ENCODE measurements around the gene RIN3. TPM values are rescaled to one million over a fixed set of nuclear protein-coding genes. Genes with fewer than 3 reads are reported as not detected.

Gene RIN3
- total RNA-seq, 1 donor from 2014 or later: 0.22 TPM

GRCh38 chr14:92685784-92686355, 172.3 kb downstream of the RIN3 start:
- no peak overlapping the region for H3K4me2 ChIP-seq
- DNase-seq (ENCODE audit: low spot score): no peak
- Mint-ChIP-seq H3K36me3 (no peaks in the 10 kb centered on the region), H3K4me1 (peaks cover 3% of the 10 kb centered on the region), H3K27me3 (ENCODE audit: insufficient read depth, low read depth) (peaks cover 9% of the 10 kb centered on the region), H3K4me3 (no peak overlapping the region), H3K9me3 (no peaks in the 10 kb centered on the region), H3K27ac (no peak overlapping the region)
- peaks cover 6% of the 10 kb centered on the region for H3K4me1 ChIP-seq
- peaks cover 37% of the 10 kb centered on the region for H3K27me3 ChIP-seq
- TF ChIP-seq EZH2phosphoT487 (IDR thresholded peaks at IDR 0.05) (no peak), CTCF (IDR thresholded peaks at IDR 0.05) (no peak), EZH2 (IDR thresholded peaks at IDR 0.05) (no peak)
- H3K4me3 ChIP-seq: no peak overlapping the region
- H3K79me2 ChIP-seq (ENCODE audit: low read depth): no peaks in the 10 kb centered on the region
- H3K27ac ChIP-seq: no peak overlapping the region
- no peaks in the 10 kb centered on the region for H4K20me1 ChIP-seq (ENCODE audit: low read depth)
- H3K9ac ChIP-seq: no peak overlapping the region
- no peaks in the 10 kb centered on the region for H3K9me3 ChIP-seq (ENCODE audit: low read depth)
- H3F3A ChIP-seq (ENCODE audit: low read depth): no peaks in the 10 kb centered on the region
- no peaks in the 10 kb centered on the region for H3K36me3 ChIP-seq
- no peak overlapping the region for H2AFZ ChIP-seq (replicated peaks)

DNA sequence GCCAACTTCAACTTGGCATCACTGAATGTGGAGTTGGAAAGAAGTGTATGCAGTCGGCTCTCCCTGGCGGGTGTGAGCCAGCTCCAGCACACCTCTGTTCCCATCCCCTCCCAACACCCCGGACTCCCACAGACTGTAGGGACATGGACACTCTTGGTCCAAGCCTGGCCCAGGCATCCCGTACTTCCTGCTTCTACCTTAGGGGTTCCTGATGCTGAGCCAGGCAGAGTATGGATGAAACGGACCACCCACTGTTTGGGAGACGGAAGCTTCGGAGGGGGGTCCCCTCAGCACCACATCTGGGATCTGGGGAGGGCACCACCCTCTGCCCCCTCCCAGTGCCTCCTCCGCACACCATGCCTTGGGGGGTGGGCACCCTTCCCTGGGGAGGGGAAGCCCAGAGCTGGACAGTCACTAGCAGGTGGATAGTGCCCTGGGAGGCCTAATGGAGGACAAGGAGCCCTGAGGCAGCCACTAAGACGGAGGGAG, 172.9 kb downstream of the RIN3 start:
- TF ChIP-seq EZH2 (IDR thresholded peaks at IDR 0.05) (no peak), CTCF (IDR thresholded peaks at IDR 0.05) (no peak), EZH2phosphoT487 (IDR thresholded peaks at IDR 0.05) (no peak)

DNA sequence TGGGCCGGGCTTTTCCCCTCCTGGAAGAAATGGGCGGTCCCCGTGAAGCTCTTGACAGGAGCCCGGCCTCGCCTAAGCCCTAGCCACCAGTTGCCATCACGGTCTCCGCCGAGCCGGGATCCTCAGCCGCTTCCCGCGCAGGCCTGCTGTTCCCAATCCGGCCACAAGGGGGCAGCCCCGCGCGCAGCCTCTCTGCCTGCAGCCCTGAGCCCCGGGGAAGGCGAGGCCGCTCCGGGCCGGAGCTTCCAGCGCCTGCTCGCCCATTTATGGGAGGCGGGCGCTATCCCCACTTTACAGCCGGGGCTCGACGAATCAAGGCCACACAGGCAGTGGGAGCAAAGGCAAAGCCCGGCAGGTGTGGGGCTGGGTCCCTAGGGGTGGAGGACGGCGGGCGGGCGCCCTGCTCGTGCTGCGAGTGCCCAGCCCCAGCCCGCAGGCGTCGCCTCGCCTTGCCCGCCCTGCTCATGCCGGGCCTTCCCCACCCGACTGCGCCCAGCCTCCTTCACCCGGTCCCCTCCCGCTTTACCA, 173.4 kb downstream of the RIN3 start:
- Mint-ChIP-seq H3K4me3 (peak overlapping the region; percentile 67), H3K27ac (no peak overlapping the region), H3K4me1 (no peaks in the 10 kb centered on the region), H3K9me3 (no peaks in the 10 kb centered on the region), H3K36me3 (no peaks in the 10 kb centered on the region), H3K27me3 (ENCODE audit: insufficient read depth, low read depth) (peaks cover 10% of the 10 kb centered on the region)
- Histone ChIP-seq H3K79me2 (ENCODE audit: low read depth) (no peaks in the 10 kb centered on the region), H4K20me1 (ENCODE audit: low read depth) (no peaks in the 10 kb centered on the region), H3K9ac (no peak overlapping the region), H3K27ac (no peak overlapping the region), H2AFZ (replicated peaks) (peak overlapping the region; percentile 97), H3K36me3 (no peaks in the 10 kb centered on the region), H3K4me1 (peaks cover 6% of the 10 kb centered on the region), H3K27me3 (peaks cover 37% of the 10 kb centered on the region), H3F3A (ENCODE audit: low read depth) (no peaks in the 10 kb centered on the region), H3K4me2 (peak overlapping the region; percentile 79), H3K4me3 (peak overlapping the region; percentile 47), H3K9me3 (ENCODE audit: low read depth) (no peaks in the 10 kb centered on the region)
- TF ChIP-seq EZH2phosphoT487 (IDR thresholded peaks at IDR 0.05) (no peak), EZH2 (IDR thresholded peaks at IDR 0.05) (no peak), CTCF (IDR thresholded peaks at IDR 0.05) (peak; percentile 89)
- DNase-seq (ENCODE audit: low spot score): peak; percentile 92

More for the DNA sequence above, 172.9 kb downstream of the RIN3 start:
- Histone ChIP-seq H3K79me2 (ENCODE audit: low read depth) (no peaks in the 10 kb centered on the region), H3K36me3 (no peaks in the 10 kb centered on the region), H3K9me3 (ENCODE audit: low read depth) (no peaks in the 10 kb centered on the region), H3K4me3 (no peak overlapping the region), H3K4me1 (peaks cover 6% of the 10 kb centered on the region), H3K27ac (no peak overlapping the region), H3K4me2 (peak overlapping the region; percentile 79), H4K20me1 (ENCODE audit: low read depth) (no peaks in the 10 kb centered on the region), H2AFZ (replicated peaks) (no peak overlapping the region), H3K27me3 (peaks cover 37% of the 10 kb centered on the region), H3K9ac (no peak overlapping the region), H3F3A (ENCODE audit: low read depth) (no peaks in the 10 kb centered on the region)
- H3K9me3 Mint-ChIP-seq: no peaks in the 10 kb centered on the region
- H3K27me3 Mint-ChIP-seq (ENCODE audit: insufficient read depth, low read depth): peaks cover 10% of the 10 kb centered on the region
- no peak overlapping the region for H3K27ac Mint-ChIP-seq
- H3K36me3 Mint-ChIP-seq: no peaks in the 10 kb centered on the region
- no peak overlapping the region for H3K4me3 Mint-ChIP-seq
- DNase-seq (ENCODE audit: low spot score): no peak
- H3K4me1 Mint-ChIP-seq: peaks cover 1% of the 10 kb centered on the region

Data from neural progenitor cell (in vitro differentiated cells).